HCT116 (cell line): ENCODE measurements around the gene CENPB.

ENCODE experiments used
- CTCF ChIP-seq, 3 experiments: fragments of 200-600 bp in 1 of 3; sonication (generic) in 1 of 3; IDR thresholded peaks in 2 of 3; conservative IDR thresholded peaks in 1 of 3; 2 replicates each; pipeline ENCODE4 v1.5.1; 2012 to 2017; ENCODE audit warnings: low read depth in 2 of 3, low read length in 2 of 3, antibody characterized with exemption in 1 of 3, borderline replicate concordance in 1 of 3, control low read depth in 1 of 3, mild to moderate bottlenecking in 1 of 3, mixed read lengths in 1 of 3, mixed run types in 1 of 3, moderate library complexity in 1 of 3; ENCODE audit not compliant: insufficient read depth in 1 of 3
- EGR1 ChIP-seq: IDR thresholded peaks from 2 replicates; pipeline ENCODE4 v1.6.1; 2012; ENCODE audit warnings: low read depth
- MAX ChIP-seq: IDR thresholded peaks from 2 replicates; pipeline ENCODE4 v1.6.1; 2012
- POLR2A ChIP-seq: IDR thresholded peaks from 2 replicates; pipeline ENCODE4 v1.7.0; 2011; ENCODE audit warnings: borderline replicate concordance; ENCODE audit not compliant: insufficient read depth, insufficient read length; ENCODE audit errors: extremely low read depth
- POLR2AphosphoS5 ChIP-seq: IDR thresholded peaks from 2 replicates; pipeline ENCODE4 v1.6.1; 2011; ENCODE audit warnings: mild to moderate bottlenecking, low read depth, low read length, moderate library complexity
- SIN3A ChIP-seq: IDR thresholded peaks from 2 replicates; pipeline ENCODE4 v1.6.1; 2012; ENCODE audit warnings: low read depth
- SP1 ChIP-seq: IDR thresholded peaks from 2 replicates; pipeline ENCODE4 v1.6.1; 2012; ENCODE audit warnings: low read depth
- SRF ChIP-seq: IDR thresholded peaks from 2 replicates; pipeline ENCODE4 v1.6.1; 2012; ENCODE audit warnings: low read depth
- YY1 ChIP-seq: IDR thresholded peaks from 2 replicates; pipeline ENCODE4 v1.6.1; 2011; ENCODE audit warnings: low read length, low read depth, moderate library complexity, mild to moderate bottlenecking; ENCODE audit not compliant: insufficient replicate concordance; ENCODE audit errors: extremely low read depth

GRCh38 chr20:3815703-3816315 lies 29.3 kb upstream of the CENPB start:
- no peak for TF ChIP-seq SIN3A
- TF ChIP-seq YY1, result no peak
- no peak for TF ChIP-seq POLR2A
- TF ChIP-seq CTCF (IDR thresholded peaks at IDR 0.05 in 2 of 3, conservative IDR thresholded peaks at IDR 0.05 in 1 of 3; ENCODE audit: borderline replicate concordance in 1 of 3, insufficient read depth in 1 of 3, low read depth in 2 of 3, low read length in 2 of 3), result no peak
- no peak for TF ChIP-seq EGR1
- TF ChIP-seq MAX, result no peak
- TF ChIP-seq SP1, result no peak
- TF ChIP-seq SRF, result no peak
- TF ChIP-seq POLR2AphosphoS5, result no peak
